Measurements from ENCODE around the gene FBXL15. TPM values are rescaled to one million over a fixed set of nuclear protein-coding genes. Genes with fewer than 3 reads are reported as not detected.
A peak's percentile ranks its signal among the peaks of the same experiment; 100 is the strongest.

FBXL15 gene
- total RNA-seq, 4 donors from 2014 or later = 18.6 to 41.9 (median 26.1) TPM

DNA sequence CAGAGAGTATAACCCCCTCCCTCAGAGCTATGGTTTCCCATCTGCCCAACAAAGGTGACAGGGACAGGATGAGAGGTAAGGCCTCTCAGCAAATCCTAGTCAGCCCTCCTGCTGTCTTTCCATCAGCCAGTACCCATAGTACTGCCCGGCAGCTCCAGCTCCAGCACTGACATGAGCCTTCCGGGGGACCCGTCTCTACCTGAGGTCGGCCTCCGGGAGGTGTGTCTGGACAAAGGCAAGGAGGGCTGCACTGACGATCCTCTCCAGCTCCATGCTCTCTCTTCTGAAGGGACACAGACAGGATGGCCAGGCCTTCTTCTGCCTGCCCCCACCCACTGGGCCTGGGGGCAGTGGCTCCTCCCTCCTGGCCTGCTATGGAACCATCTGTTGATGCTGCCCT is 4.3 kb downstream of the FBXL15 start:
- WGBS, 2 donors (ENCODE audit: low coverage in 1 of 2) = 100% methylated on average over 2 of the region's 6 CpGs; no CpG with 5 or more reads in 1 of the 2 donors
- Histone ChIP-seq H3K9me3 (no peaks in the 10 kb centered on the region), H3K4me1 (peaks cover 3 to 29% (median 17%) of the 10 kb centered on the region in 3 donors), H3K27me3 (no peaks in the 10 kb centered on the region), H3K4me3 (no peak overlapping the region), H3K36me3 (peaks cover 0 to 24% of the 10 kb centered on the region in 2 donors), H3K27ac (no peak overlapping the region)
- ATAC-seq = no peak
- no peak for TF ChIP-seq POLR2A (IDR thresholded peaks at IDR 0.05)

- no peak for TF ChIP-seq POLR2A (IDR thresholded peaks at IDR 0.05)
- no peak for TF ChIP-seq CTCF (IDR thresholded peaks at IDR 0.05)
- TF ChIP-seq POLR2AphosphoS5 (IDR thresholded peaks at IDR 0.05) = no peak
- no peak for TF ChIP-seq EP300 (IDR thresholded peaks at IDR 0.05)
- Histone ChIP-seq H3K27me3 (no peaks in the 10 kb centered on the region), H3K4me1 (peaks cover 0 to 28% (median 13%) of the 10 kb centered on the region in 3 donors), H3K9me3 (no peaks in the 10 kb centered on the region), H3K27ac (no peak overlapping the region), H3K36me3 (peaks cover 0 to 24% of the 10 kb centered on the region in 2 donors), H3K4me3 (no peak overlapping the region)
- WGBS, 2 donors (ENCODE audit: low coverage in 1 of 2) = 45 to 57% methylated on average over 1 of the region's 1 CpG
- ATAC-seq = no peak
Observed at GRCh38 chr10:102425444-102425843, 4.8 kb downstream of the FBXL15 start.

DNA sequence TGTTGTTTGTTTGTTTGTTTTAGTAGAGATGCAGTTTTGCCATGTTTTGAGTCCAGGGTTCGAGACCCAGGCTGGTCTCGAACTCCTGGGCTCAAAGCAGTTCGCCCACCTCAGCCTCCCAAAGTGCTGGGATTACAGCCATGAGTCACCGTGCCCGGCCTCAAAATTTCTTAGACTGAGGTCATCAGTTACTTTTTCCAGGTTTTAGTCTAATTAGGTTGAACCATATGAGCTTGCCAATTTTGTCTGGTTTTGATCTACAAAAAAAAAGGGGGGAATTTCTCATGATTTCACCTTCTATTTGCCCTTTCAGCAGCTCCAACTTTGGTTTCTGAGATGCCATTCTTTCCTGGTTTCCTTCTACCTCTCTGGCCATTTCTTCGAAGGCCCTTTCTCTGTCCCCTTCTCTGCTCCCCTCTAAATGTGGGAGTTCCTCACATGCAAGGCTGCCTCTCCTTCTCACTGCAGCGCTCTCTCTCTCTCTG is 6.2 kb downstream of the FBXL15 start:
- TF ChIP-seq POLR2AphosphoS5 (IDR thresholded peaks at IDR 0.05) = no peak
- no peak for TF ChIP-seq EP300 (IDR thresholded peaks at IDR 0.05)
- TF ChIP-seq CTCF (IDR thresholded peaks at IDR 0.05) = no peak
- no peak for ATAC-seq
- no peaks in the 10 kb centered on the region for H3K9me3 ChIP-seq
- peaks cover 0 to 24% of the 10 kb centered on the region in 2 donors for H3K36me3 ChIP-seq
- 69 to 76% methylated on average over 7 of the region's 7 CpGs for WGBS, 2 donors (ENCODE audit: low coverage in 1 of 2)
- H3K4me1 ChIP-seq = peaks cover 0 to 36% (median 19%) of the 10 kb centered on the region in 3 donors
- H3K4me3 ChIP-seq = no peak overlapping the region
- no peaks in the 10 kb centered on the region for H3K27me3 ChIP-seq
- no peak overlapping the region for H3K27ac ChIP-seq

- no peak overlapping the region for H3K4me3 ChIP-seq
- H3K4me1 ChIP-seq = peaks cover 0 to 26% (median 6%) of the 10 kb centered on the region in 3 donors
- ATAC-seq = no peak
- peaks cover 11% of the 10 kb centered on the region for H3K27me3 ChIP-seq
- peaks cover 0 to 6% of the 10 kb centered on the region in 2 donors for H3K36me3 ChIP-seq
- no peak overlapping the region for H3K27ac ChIP-seq
- H3K9me3 ChIP-seq = no peaks in the 10 kb centered on the region
- TF ChIP-seq CTCF (IDR thresholded peaks at IDR 0.05) (no peak), EP300 (IDR thresholded peaks at IDR 0.05) (no peak), POLR2AphosphoS5 (IDR thresholded peaks at IDR 0.05) (no peak), POLR2A (IDR thresholded peaks at IDR 0.05) (no peak)
- WGBS, 2 donors (ENCODE audit: low coverage in 1 of 2) = 78 to 90% methylated on average over 2 to 5 of the region's 8 CpGs
Observed at GRCh38 chr10:102429468-102429867, 8.8 kb downstream of the FBXL15 start.

GRCh38 chr10:102431452-102432124 is 11.0 kb downstream of the FBXL15 start:
- H3K27me3 ChIP-seq = peaks cover 32% of the 10 kb centered on the region
- peaks cover 0 to 40% (median 6%) of the 10 kb centered on the region in 3 donors for H3K4me1 ChIP-seq
- H3K4me3 ChIP-seq = peak overlapping the region; percentile 73 to 94
- H3K36me3 ChIP-seq = no peaks in the 10 kb centered on the region
- TF ChIP-seq EP300 (IDR thresholded peaks at IDR 0.05) (no peak), POLR2A (IDR thresholded peaks at IDR 0.05) (no peak), CTCF (IDR thresholded peaks at IDR 0.05) (no peak), POLR2AphosphoS5 (IDR thresholded peaks at IDR 0.05) (no peak)
- peak; percentile 9 for ATAC-seq
- H3K9me3 ChIP-seq = no peaks in the 10 kb centered on the region
- peak overlapping the region in 3 of 4 donors; percentile 84 to 88 (median 85) for H3K27ac ChIP-seq
- 25 to 44% methylated on average over 1 to 2 of the region's 4 CpGs for WGBS, 2 donors (ENCODE audit: low coverage in 1 of 2)

All from gastroesophageal sphincter (tissue), 4 donors.